A673 (cell line): ENCODE measurements around the gene PHACTR3. TPM values are rescaled to one million over a fixed set of nuclear protein-coding genes. Genes with fewer than 3 reads are reported as not detected.
A peak's percentile ranks its signal among the peaks of the same experiment; 100 is the strongest.

Source experiments
- BruUV-seq: library from RNA; stranded (reverse); fragments of 400-500 nt; replicated peaks from 2 replicates; lab custom pipeline; 2021; lab: Mats Ljungman, UMichigan
- CTCF ChIA-PET: fragments of 300-600 bp; sonication (Branson Sonifier 250); formaldehyde crosslinking; loops from one replicate; lab custom pipeline; 2022; ENCODE audit warnings: antibody characterized with exemption; lab: Charles Lee
- POLR2A ChIA-PET: fragments of 300-600 bp; sonication (Branson Sonifier 250); formaldehyde crosslinking; loops from one replicate; lab custom pipeline; 2022; ENCODE audit warnings: antibody characterized with exemption; ENCODE audit not compliant: low non-redundant PET; lab: Charles Lee
- DNase-seq: peaks from one replicate; pipeline ENCODE4 v3.0.0-alpha.2; 2015; ENCODE audit warnings: low spot score
- H3K27ac ChIP-seq: fragments of 200-600 bp; sonication (generic); 2 replicates; pipeline ENCODE4 v1.5.1; 2016; ENCODE audit warnings: mixed run types, low read depth, mild to moderate bottlenecking, mixed read lengths, antibody characterized with exemption, low read length; ENCODE audit not compliant: poor library complexity, severe bottlenecking
- H3K27me3 ChIP-seq: fragments of 200-600 bp; sonication (generic); replicated peaks from 2 replicates; pipeline ENCODE4 v1.6.1; 2017; ENCODE audit warnings: mixed run types, low read depth, mild to moderate bottlenecking, mixed read lengths, antibody characterized with exemption, low read length; ENCODE audit not compliant: insufficient read depth, poor library complexity
- H3K36me3 ChIP-seq: fragments of 200-600 bp; sonication (generic); 2 replicates; pipeline ENCODE4 v1.6.1; 2016; ENCODE audit warnings: mixed run types, mild to moderate bottlenecking, mixed read lengths, antibody characterized with exemption, low read length; ENCODE audit not compliant: insufficient read depth, poor library complexity, severe bottlenecking
- H3K4me1 ChIP-seq: fragments of 200-600 bp; sonication (generic); 2 replicates; pipeline ENCODE4 v1.6.1; 2017; ENCODE audit warnings: mixed run types, mild to moderate bottlenecking, mixed read lengths, antibody characterized with exemption, low read length; ENCODE audit not compliant: insufficient read depth, poor library complexity, severe bottlenecking
- H3K4me3 ChIP-seq: fragments of 200-600 bp; sonication (generic); 2 replicates; pipeline ENCODE4 v1.5.1; 2016; ENCODE audit warnings: low read depth, mixed run types, mild to moderate bottlenecking, mixed read lengths, low read length; ENCODE audit not compliant: poor library complexity, severe bottlenecking
- H3K9me3 ChIP-seq: fragments of 200-600 bp; sonication (generic); 2 replicates; pipeline ENCODE4 v1.6.1; 2016; ENCODE audit warnings: mixed run types, low read depth, mild to moderate bottlenecking, mixed read lengths, antibody characterized with exemption, low read length; ENCODE audit not compliant: poor library complexity, severe bottlenecking
- EZH2 ChIP-seq: fragments of 200-600 bp; sonication (generic); IDR thresholded peaks from 2 replicates; pipeline ENCODE4 v1.6.1; 2017; ENCODE audit warnings: borderline replicate concordance, low read depth, mild to moderate bottlenecking, mixed read lengths, antibody characterized with exemption, low read length; ENCODE audit not compliant: poor library complexity, severe bottlenecking
- intact Hi-C: fragments of 100-400 bp; cut with micrococcal nuclease; formaldehyde crosslinking; loops from one replicate; pipeline ENCODE4 v1.10.0; 2022; ENCODE audit not compliant: unreplicated experiment
- total RNA-seq: library from RNA; stranded (reverse); gene quantifications from 2 replicates; pipeline ENCODE4 v1.2.3, GENCODE V29; 2021
- TF ChIP-seq, protein P1 (sequence below): fragments of 300-800, 200-600 bp; sonication (generic); conservative IDR thresholded peaks from 2 replicates; pipeline ENCODE4 v1.5.1; 2017; ENCODE audit warnings: low read depth, mild to moderate bottlenecking, antibody characterized with exemption, low read length, moderate library complexity, mixed read lengths

The PHACTR3 gene
- total RNA-seq, 1 experiment from 2014 or later: 0.17 TPM

DNA sequence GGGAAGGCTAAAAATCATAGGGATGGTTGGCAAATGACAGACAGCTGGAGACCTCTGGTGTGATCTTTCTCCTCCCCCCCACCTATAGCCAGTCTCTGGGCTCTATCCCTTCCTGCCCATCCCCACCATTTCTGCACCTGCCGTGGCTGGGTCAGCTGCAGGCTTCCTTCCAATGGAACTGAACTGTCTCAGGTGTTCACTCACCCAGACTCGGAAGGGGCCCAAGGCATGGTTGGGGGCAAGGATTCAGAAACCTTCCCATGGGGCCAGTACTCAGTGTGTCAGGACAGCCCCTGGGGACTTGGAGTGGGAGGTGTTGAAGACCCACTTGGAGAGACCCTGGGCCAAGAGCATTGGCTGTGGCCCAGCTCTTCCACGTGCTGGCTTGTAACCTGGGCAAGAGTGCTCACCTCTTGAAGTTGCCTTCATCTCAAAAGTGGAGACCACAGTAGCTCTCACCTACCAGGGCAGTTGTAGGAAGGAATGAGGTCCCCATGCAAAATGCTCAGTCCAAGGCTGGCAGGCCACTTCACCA lies 1.7 kb upstream of the PHACTR3 start:
- intact Hi-C loops: no loop called here
- H3K36me3 ChIP-seq: no peaks in the 10 kb centered on the region
- no peak overlapping the region for H3K4me3 ChIP-seq
- no peak for DNase-seq
- no peak for TF ChIP-seq EZH2
- TF ChIP-seq, protein P1, sequence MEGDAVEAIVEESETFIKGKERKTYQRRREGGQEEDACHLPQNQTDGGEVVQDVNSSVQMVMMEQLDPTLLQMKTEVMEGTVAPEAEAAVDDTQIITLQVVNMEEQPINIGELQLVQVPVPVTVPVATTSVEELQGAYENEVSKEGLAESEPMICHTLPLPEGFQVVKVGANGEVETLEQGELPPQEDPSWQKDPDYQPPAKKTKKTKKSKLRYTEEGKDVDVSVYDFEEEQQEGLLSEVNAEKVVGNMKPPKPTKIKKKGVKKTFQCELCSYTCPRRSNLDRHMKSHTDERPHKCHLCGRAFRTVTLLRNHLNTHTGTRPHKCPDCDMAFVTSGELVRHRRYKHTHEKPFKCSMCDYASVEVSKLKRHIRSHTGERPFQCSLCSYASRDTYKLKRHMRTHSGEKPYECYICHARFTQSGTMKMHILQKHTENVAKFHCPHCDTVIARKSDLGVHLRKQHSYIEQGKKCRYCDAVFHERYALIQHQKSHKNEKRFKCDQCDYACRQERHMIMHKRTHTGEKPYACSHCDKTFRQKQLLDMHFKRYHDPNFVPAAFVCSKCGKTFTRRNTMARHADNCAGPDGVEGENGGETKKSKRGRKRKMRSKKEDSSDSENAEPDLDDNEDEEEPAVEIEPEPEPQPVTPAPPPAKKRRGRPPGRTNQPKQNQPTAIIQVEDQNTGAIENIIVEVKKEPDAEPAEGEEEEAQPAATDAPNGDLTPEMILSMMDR: no peak
- no TSS peak for BruUV-seq
- H3K27me3 ChIP-seq: peaks cover 75% of the 10 kb centered on the region
- no peak overlapping the region for H3K27ac ChIP-seq
- POLR2A ChIA-PET: no interaction called here
- no peaks in the 10 kb centered on the region for H3K9me3 ChIP-seq
- CTCF ChIA-PET: no interaction called here
- H3K4me1 ChIP-seq: no peaks in the 10 kb centered on the region

DNA sequence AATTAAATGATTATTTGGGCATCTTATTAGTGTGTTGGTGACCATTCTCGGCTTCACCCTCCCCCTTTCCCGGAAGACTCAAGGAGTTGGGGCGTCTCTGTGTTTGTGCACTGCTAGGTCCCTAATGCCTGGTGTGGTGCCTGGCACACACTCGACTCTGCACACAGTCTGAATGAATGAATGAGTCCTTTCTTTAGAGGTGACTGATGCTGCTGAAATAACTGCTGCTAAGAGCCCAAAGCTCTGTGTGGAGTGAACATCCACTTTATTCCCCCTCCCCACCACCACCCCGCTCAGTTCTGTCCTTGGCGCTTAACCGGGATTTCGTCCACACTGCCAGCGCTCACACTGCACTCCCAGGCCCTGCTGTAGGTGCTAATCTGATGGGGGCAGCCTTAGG lies 1.2 kb upstream of the PHACTR3 start:
- TF ChIP-seq, protein P1: no peak
- no peak for TF ChIP-seq EZH2
- ChIA-PET CTCF (no interaction called here), POLR2A (no interaction called here)
- intact Hi-C loops: no loop called here
- DNase-seq: no peak
- Histone ChIP-seq H3K27me3 (peaks cover 81% of the 10 kb centered on the region), H3K36me3 (no peaks in the 10 kb centered on the region), H3K4me3 (no peak overlapping the region), H3K27ac (no peak overlapping the region), H3K4me1 (no peaks in the 10 kb centered on the region), H3K9me3 (no peaks in the 10 kb centered on the region)
- BruUV-seq: no TSS peak

DNA sequence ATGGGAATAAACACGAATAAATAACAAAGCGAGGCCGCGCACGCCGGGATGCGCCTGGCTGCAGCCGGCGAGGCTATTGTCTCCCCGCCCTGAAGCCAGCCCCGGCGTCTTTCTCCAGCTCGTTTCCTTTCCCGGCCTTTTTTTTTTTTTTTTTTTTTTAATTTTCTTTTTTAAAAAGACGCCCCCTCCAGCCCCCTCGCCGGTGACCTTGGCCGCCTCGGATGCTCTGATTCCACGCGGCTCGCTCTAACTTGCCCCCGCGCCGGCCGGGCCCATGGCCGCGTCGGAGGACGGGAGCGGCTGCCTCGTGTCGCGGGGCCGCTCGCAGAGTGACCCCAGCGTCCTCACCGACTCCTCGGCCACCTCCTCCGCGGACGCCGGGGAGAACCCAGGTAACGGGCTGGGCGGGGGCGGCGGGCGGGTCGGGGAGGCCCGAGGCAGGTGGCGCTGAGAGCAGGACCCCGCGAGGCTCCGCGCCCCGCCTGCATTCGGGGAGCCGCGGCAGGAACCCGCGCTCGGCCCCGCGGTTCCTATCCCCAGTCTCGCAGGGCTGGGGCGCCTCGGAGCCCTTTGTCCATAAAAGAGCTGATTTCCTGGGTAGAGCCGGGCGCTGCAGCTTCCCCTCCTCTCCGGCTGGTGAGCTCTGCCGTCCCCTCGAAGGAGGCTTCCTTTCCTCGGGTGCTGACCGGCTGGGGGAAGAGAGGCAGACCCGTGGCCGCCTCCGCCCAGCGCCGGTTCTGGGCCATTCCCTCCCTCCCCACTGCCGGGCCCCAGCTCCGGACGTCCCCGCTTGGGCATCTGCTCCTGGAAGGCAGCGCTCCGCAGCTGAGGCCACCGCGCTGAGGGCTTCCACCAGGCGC lies 631 bp downstream of the PHACTR3 start:
- peaks cover 97% of the 10 kb centered on the region for H3K27me3 ChIP-seq
- no peak for DNase-seq
- H3K4me3 ChIP-seq: no peak overlapping the region
- ChIA-PET CTCF (interaction anchor here (0.6 kb wide), 1 partner anchor 22 kb away, joined by 6 read pairs; no protein-coding TSS in a partner anchor), POLR2A (no interaction called here)
- H3K4me1 ChIP-seq: no peaks in the 10 kb centered on the region
- no peak overlapping the region for H3K27ac ChIP-seq
- intact Hi-C loops: no loop called here
- no peaks in the 10 kb centered on the region for H3K9me3 ChIP-seq
- no TSS peak for BruUV-seq
- TF ChIP-seq, protein P1: no peak
- TF ChIP-seq EZH2: peak; percentile 97
- no peaks in the 10 kb centered on the region for H3K36me3 ChIP-seq
